ENCODE data around the gene ARHGEF9. TPM values are rescaled to one million over a fixed set of nuclear protein-coding genes. Genes with fewer than 3 reads are reported as not detected.

The ARHGEF9 gene
- polyA plus RNA-seq, 1 donor (not counting 4 experiments of a cell fraction or from before 2014, with no cell fraction given), result 16.0 TPM

DNA sequence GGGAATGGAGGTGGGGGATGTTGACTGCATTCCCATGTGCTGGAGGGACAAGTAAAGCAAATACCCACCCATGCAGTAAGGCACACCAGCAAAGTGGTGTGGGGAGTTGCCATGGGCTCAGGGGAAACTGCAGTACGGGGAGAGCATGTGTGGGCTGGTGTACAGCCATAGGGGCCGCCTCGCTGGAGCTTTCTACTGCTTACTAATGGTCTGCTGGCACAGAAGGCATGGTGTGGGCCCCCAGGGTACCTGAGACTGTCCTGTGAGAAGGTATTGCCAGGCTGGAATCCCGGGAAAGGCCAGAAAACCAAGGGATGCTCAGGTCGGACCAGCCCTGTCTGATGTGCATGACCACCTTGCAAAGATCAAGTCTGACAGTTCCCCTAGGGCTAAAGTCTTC, 199.1 kb downstream of the ARHGEF9 start:
- Histone ChIP-seq H3K79me2 (ENCODE audit: control insufficient read depth, insufficient read depth, low read length) (no peaks in the 10 kb centered on the region), H3K9me1 (ENCODE audit: control insufficient read depth, extremely low read depth, insufficient read depth, low read length) (no peaks in the 10 kb centered on the region), H3K4me3 (ENCODE audit: control insufficient read depth in 2 of 3, extremely low read depth in 1 of 3, insufficient read depth in 2 of 3, low read depth in 1 of 3, low read length in 3 of 3) (no peak overlapping the region), H2AFZ (ENCODE audit: control insufficient read depth, low read length) (no peak overlapping the region), H3K27ac (ENCODE audit: control insufficient read depth, insufficient read depth, low read length) (no peak overlapping the region), H3K27me3 (ENCODE audit: control insufficient read depth, extremely low read depth, insufficient read depth, low read length) (no peaks in the 10 kb centered on the region), H3K9ac (ENCODE audit: control insufficient read depth, extremely low read depth, insufficient read depth, low read length) (no peak overlapping the region), H3K9me3 (ENCODE audit: control insufficient read depth, low read depth, low read length) (no peaks in the 10 kb centered on the region), H3K36me3 (ENCODE audit: control insufficient read depth in 2 of 2, extremely low read depth in 1 of 2, insufficient read depth in 2 of 2, low read length in 2 of 2) (no peaks in the 10 kb centered on the region), H3K4me2 (ENCODE audit: control insufficient read depth, extremely low read depth, insufficient read depth, low read depth, low read length) (no peak overlapping the region), H4K20me1 (ENCODE audit: control insufficient read depth, extremely low read depth, insufficient read depth, low read length) (no peaks in the 10 kb centered on the region), H3K4me1 (ENCODE audit: control insufficient read depth, extremely low read depth, insufficient read depth, low read length) (no peaks in the 10 kb centered on the region)
- TF ChIP-seq, protein P1, sequence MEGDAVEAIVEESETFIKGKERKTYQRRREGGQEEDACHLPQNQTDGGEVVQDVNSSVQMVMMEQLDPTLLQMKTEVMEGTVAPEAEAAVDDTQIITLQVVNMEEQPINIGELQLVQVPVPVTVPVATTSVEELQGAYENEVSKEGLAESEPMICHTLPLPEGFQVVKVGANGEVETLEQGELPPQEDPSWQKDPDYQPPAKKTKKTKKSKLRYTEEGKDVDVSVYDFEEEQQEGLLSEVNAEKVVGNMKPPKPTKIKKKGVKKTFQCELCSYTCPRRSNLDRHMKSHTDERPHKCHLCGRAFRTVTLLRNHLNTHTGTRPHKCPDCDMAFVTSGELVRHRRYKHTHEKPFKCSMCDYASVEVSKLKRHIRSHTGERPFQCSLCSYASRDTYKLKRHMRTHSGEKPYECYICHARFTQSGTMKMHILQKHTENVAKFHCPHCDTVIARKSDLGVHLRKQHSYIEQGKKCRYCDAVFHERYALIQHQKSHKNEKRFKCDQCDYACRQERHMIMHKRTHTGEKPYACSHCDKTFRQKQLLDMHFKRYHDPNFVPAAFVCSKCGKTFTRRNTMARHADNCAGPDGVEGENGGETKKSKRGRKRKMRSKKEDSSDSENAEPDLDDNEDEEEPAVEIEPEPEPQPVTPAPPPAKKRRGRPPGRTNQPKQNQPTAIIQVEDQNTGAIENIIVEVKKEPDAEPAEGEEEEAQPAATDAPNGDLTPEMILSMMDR (optimal IDR thresholded peaks at IDR 0.05 in 1 of 3, IDR thresholded peaks at IDR 0.05 in 1 of 3, conservative IDR thresholded peaks at IDR 0.05 in 1 of 3; ENCODE audit: extremely low read depth in 1 of 3, insufficient read depth in 2 of 3, low read length in 3 of 3), result no peak
- TF ChIP-seq EZH2 (IDR thresholded peaks at IDR 0.05; ENCODE audit: low read length), result no peak
- no peak for DNase-seq (ENCODE audit: low read depth, low spot score)
- dilution Hi-C loops (cut with MboI; ENCODE audit: extremely low pct_ligation_motif_present, low sequenced_read_pairs), result no loop called here
- no peak for FAIRE-seq

Small RNA genes within 50 kb of the gene (small RNA-seq; reads per million reads assigned to genes)
- gene MIR1468 (ENCODE audit: insufficient read length in 3 of 3, low read depth in 3 of 3, low replicate concordance in 1 of 3), result 0.07 to 3.0 (median 1.3) reads per million in 3 experiments

Data from keratinocyte (primary cell).